K562 (cell line): ENCODE data around the gene TRIM40. TPM values are rescaled to one million over a fixed set of nuclear protein-coding genes. Genes with fewer than 3 reads are reported as not detected.

ENCODE experiments used
- ATAC-seq: fragments of 200-7000 bp; cut with Tn5 transposase; 3 replicates; pipeline ENCODE4 v1.9.1; 2020; ENCODE audit warnings: moderate library complexity
- BruUV-seq: library from RNA; stranded (reverse); fragments of 400-500 nt; replicated peaks from 2 replicates; lab custom pipeline; 2021; lab: Mats Ljungman, UMichigan
- CTCF ChIA-PET: fragments of 300-600 bp; formaldehyde crosslinking; extraction: SDS; loops from one replicate; lab custom pipeline; 2021; ENCODE audit warnings: low intra/inter-chr PET ratio; lab: Yijun Ruan, JAX
- POLR2A ChIA-PET: fragments of 300-600, 350-650 bp; sonication (Branson Sonifier 250); formaldehyde crosslinking; extraction: SDS; loops from one replicate; lab custom pipeline; 2021; ENCODE audit warnings: antibody characterized with exemption, inconsistent platforms; lab: Yijun Ruan, JAX
- DNase-seq, 4 experiments: peaks; one replicate each; pipeline versions ENCODE4 v3.0.0 to v3.0.0-alpha.2; 2011 to 2018; ENCODE audit warnings: low spot score in 3 of 4, mixed read lengths in 3 of 4; ENCODE audit errors: extremely low read depth in 1 of 4
- FAIRE-seq: peaks from 2 replicates; lab custom pipeline; 2011; peaks lifted over from hg19 to GRCh38; lab: Jason Lieb, UNC
- H2AFZ ChIP-seq: 2 replicates; pipeline ENCODE4 v1.6.0; 2011; ENCODE audit warnings: low read depth, low read length, control low read depth, inconsistent platforms
- H3K27ac ChIP-seq: fragments of 200-600 bp; 3 replicates; pipeline ENCODE4 v1.8.0; 2011; ENCODE audit warnings: low read depth, mild to moderate bottlenecking, control low read depth, inconsistent platforms, low read length, moderate library complexity, mixed read lengths; ENCODE audit errors: extremely low read depth
- H3K27me3 ChIP-seq, 2 experiments: fragments of 300-600 bp in 1 of 2; 2 replicates in 1 of 2; 3 replicates in 1 of 2; pipeline versions ENCODE4 v1.6.0 to v1.8.0; 2011; ENCODE audit warnings: inconsistent platforms in 2 of 2, low read length in 2 of 2, mild to moderate bottlenecking in 1 of 2, mixed read lengths in 1 of 2, moderate library complexity in 1 of 2; ENCODE audit not compliant: control insufficient read depth in 2 of 2, insufficient read depth in 2 of 2
- H3K36me3 ChIP-seq: fragments of 300-600 bp; 3 replicates; pipeline ENCODE4 v1.8.0; 2011; ENCODE audit warnings: mild to moderate bottlenecking, low read length, inconsistent platforms; ENCODE audit not compliant: control insufficient read depth, insufficient read depth
- H3K4me1 ChIP-seq, 2 experiments: fragments of 200-600 bp in 1 of 2; replicated peaks in 1 of 2; 2 replicates in 1 of 2; 3 replicates in 1 of 2; pipeline versions ENCODE4 v1.5.1 to v1.8.0; 2011; ENCODE audit warnings: inconsistent platforms in 2 of 2, low read length in 2 of 2, mild to moderate bottlenecking in 1 of 2, mixed read lengths in 1 of 2, moderate library complexity in 1 of 2; ENCODE audit not compliant: control insufficient read depth in 2 of 2, insufficient read depth in 2 of 2
- H3K4me2 ChIP-seq: 2 replicates; pipeline ENCODE4 v1.6.1; 2011; ENCODE audit warnings: low read length, control low read depth, inconsistent platforms, mixed read lengths; ENCODE audit not compliant: insufficient read depth
- H3K4me3 ChIP-seq: fragments of 200-600 bp; sonication (generic), shearing (Covaris generic); 2 replicates; pipeline ENCODE4 v1.5.1; 2016; ENCODE audit warnings: control low read depth, inconsistent platforms
- H3K79me2 ChIP-seq: fragments of 200-600 bp; 3 replicates; pipeline ENCODE4 v1.8.0; 2011; ENCODE audit warnings: low read length, inconsistent platforms; ENCODE audit not compliant: control insufficient read depth, insufficient read depth
- H3K9ac ChIP-seq, 2 experiments: 2 replicates each; pipeline versions ENCODE4 v1.6.0 to v1.6.1; 2011; ENCODE audit warnings: low read depth in 2 of 2, low read length in 2 of 2, control low read depth in 1 of 2, inconsistent platforms in 1 of 2, mild to moderate bottlenecking in 1 of 2, mixed read lengths in 1 of 2; ENCODE audit not compliant: insufficient read depth in 1 of 2
- H3K9me1 ChIP-seq: one replicate; pipeline ENCODE4 v1.6.0; 2011; ENCODE audit warnings: inconsistent platforms, mild to moderate bottlenecking, low read length, moderate library complexity; ENCODE audit not compliant: control insufficient read depth, insufficient read depth
- H3K9me3 ChIP-seq: replicated peaks from 2 replicates; pipeline ENCODE4 v1.5.1; 2011; ENCODE audit warnings: low read depth, low read length, inconsistent platforms; ENCODE audit not compliant: control insufficient read depth, insufficient read depth
- H4K20me1 ChIP-seq: replicated peaks from 2 replicates; pipeline ENCODE4 v1.6.1; 2011; ENCODE audit warnings: low read length, inconsistent platforms, mixed read lengths; ENCODE audit not compliant: control insufficient read depth, insufficient read depth
- CHD2 ChIP-seq: IDR thresholded peaks from 2 replicates; pipeline ENCODE4 v1.6.1; 2011; ENCODE audit warnings: low read depth, low read length
- CREM ChIP-seq: IDR thresholded peaks from 2 replicates; pipeline ENCODE4 v1.6.1; 2014; ENCODE audit warnings: antibody characterized with exemption, low read depth
- HOMEZ ChIP-seq: fragments of 250-450 bp; sonication (Bioruptor Pico); IDR thresholded peaks from 2 replicates; pipeline ENCODE4 v1.4.0; 2020; ENCODE audit warnings: mild to moderate bottlenecking, moderate library complexity
- KLF6 ChIP-seq: fragments of 250-450 bp; sonication (Bioruptor Pico); IDR thresholded peaks from 2 replicates; pipeline ENCODE4 v1.4.0; 2020; ENCODE audit warnings: mild to moderate bottlenecking, moderate library complexity, borderline replicate concordance
- NCOA4 ChIP-seq: fragments of 450-650 bp; IDR thresholded peaks from 2 replicates; pipeline ENCODE4 v1.6.1; 2018; ENCODE audit warnings: mild to moderate bottlenecking; ENCODE audit not compliant: partially characterized antibody
- NONO ChIP-seq, 2 experiments: fragments of 200-400 bp in 1 of 2; fragments of 450-650 bp in 1 of 2; formaldehyde crosslinking in 1 of 2; IDR thresholded peaks; 2 replicates each; pipeline ENCODE4 v1.6.1; 2017; ENCODE audit warnings: low read depth in 2 of 2, mild to moderate bottlenecking in 2 of 2, moderate library complexity in 2 of 2, low read length in 1 of 2
- PHTF2 ChIP-seq: fragments of 250-450 bp; sonication (Bioruptor Pico); IDR thresholded peaks from 2 replicates; pipeline ENCODE4 v1.5.0; 2021; ENCODE audit warnings: mild to moderate bottlenecking
- SMAD1 ChIP-seq: fragments of 150-350 bp; IDR thresholded peaks from 2 replicates; pipeline ENCODE4 v1.6.1; 2014; ENCODE audit warnings: low read length, low read depth; ENCODE audit not compliant: partially characterized antibody
- SMARCB1 ChIP-seq: IDR thresholded peaks from 2 replicates; pipeline ENCODE4 v1.6.1; 2011; ENCODE audit warnings: improper control_type of control experiment, low read depth; ENCODE audit not compliant: insufficient read length
- SNIP1 ChIP-seq: fragments of 450-650 bp; IDR thresholded peaks from 2 replicates; pipeline ENCODE4 v1.7.1; 2017; ENCODE audit warnings: low read depth, mild to moderate bottlenecking
- TEAD1 ChIP-seq, 2 experiments: fragments of 450-650 bp in 1 of 2; sonication (generic) in 1 of 2; formaldehyde crosslinking; IDR thresholded peaks; 2 replicates each; pipeline versions ENCODE4 v1.4.0 to v1.8.0; 2020 to 2022; ENCODE audit warnings: mild to moderate bottlenecking in 2 of 2, missing genetic modification reagents in 1 of 2
- WHSC1 ChIP-seq: IDR thresholded peaks from one replicate; pipeline ENCODE4 v1.6.1; 2012; ENCODE audit warnings: low read length, control low read depth, inconsistent platforms
- ZBTB49 ChIP-seq: sonication (generic); formaldehyde crosslinking; IDR thresholded peaks from 2 replicates; pipeline ENCODE4 v1.8.0; 2022; ENCODE audit warnings: missing genetic modification reagents, mild to moderate bottlenecking, borderline replicate concordance
- ZNF224 ChIP-seq: sonication (generic); formaldehyde crosslinking; IDR thresholded peaks from 2 replicates; pipeline ENCODE4 v1.8.0; 2022; ENCODE audit warnings: mild to moderate bottlenecking, missing genetic modification reagents
- ZNF324 ChIP-seq: fragments of 250-450 bp; sonication (Bioruptor Pico); IDR thresholded peaks from 2 replicates; pipeline ENCODE4 v1.4.0; 2020; ENCODE audit warnings: mild to moderate bottlenecking
- ZNF507 ChIP-seq: conservative IDR thresholded peaks from 2 replicates; pipeline ENCODE4 v1.6.1; 2017; ENCODE audit warnings: missing genetic modification characterization, missing compliant biosample characterization
- ZNF511 ChIP-seq: sonication (generic); formaldehyde crosslinking; IDR thresholded peaks from 2 replicates; pipeline ENCODE4 v1.8.0; 2022; ENCODE audit warnings: mild to moderate bottlenecking, missing genetic modification reagents
- WGBS: fragments of 100-300 bp; shearing (Covaris generic); methylation state at CpG from one replicate; pipeline ENCODE4 v1.1.6; 2016; ENCODE audit warnings: low coverage, mixed read lengths; ENCODE audit not compliant: insufficient coverage; ENCODE audit errors: missing lambda C conversion rate; 5-methylcytosine and 5-hydroxymethylcytosine counted together
- in situ Hi-C: fragments of 300-500 bp; cut with MboI; formaldehyde crosslinking; loops from 4 replicates; pipeline ENCODE4 v1.15.0; 2018; ENCODE audit warnings: inconsistent platforms, mixed read lengths
- intact Hi-C: fragments of 100-400 bp; cut with micrococcal nuclease; formaldehyde crosslinking; loops from 2 replicates; pipeline ENCODE4 v1.14.2; 2022
- polyA plus RNA-seq, 8 experiments: library from polyadenylated mRNA; depleted of rRNA in 4 of 8; stranded (reverse) in 5 of 8; unstranded in 3 of 8; fragments of >200 nt; fragmentation: Nextera tagmentation in 2 of 8; fragmentation: Illumina TruSeq in 1 of 8; extraction: Ambion mirVana in 2 of 8; extraction: Trizol in 1 of 8; gene quantifications; 2 replicates each; pipeline versions ENCODE4 v1.2.1 to v1.2.3, GENCODE V29; 2011 to 2014; ENCODE audit warnings: inconsistent platforms in 1 of 8, missing spikeins in 1 of 8
- total RNA-seq, 7 experiments: library from RNA; depleted of rRNA in 6 of 7; stranded (reverse); fragments of >200 nt in 6 of 7; fragmentation: Illumina TruSeq in 2 of 7; extraction: Trizol in 2 of 7; gene quantifications; 2 replicates each; pipeline versions ENCODE4 v1.2.1 to v1.2.3, GENCODE V29; 2011 to 2021; ENCODE audit warnings: low replicate concordance in 1 of 7
- TF ChIP-seq, protein P1 (sequence below): IDR thresholded peaks from 2 replicates; pipeline ENCODE4 v1.6.1; 2012; ENCODE audit warnings: low read depth, low read length, improper control_type of control experiment, borderline replicate concordance

Gene TRIM40
- total and polyA plus RNA-seq, 9 of the 15 experiments (the other 6 are each of a cell fraction or from before 2014, with no cell fraction given), result 0.04 to 0.08 TPM; not detected in 7

DNA sequence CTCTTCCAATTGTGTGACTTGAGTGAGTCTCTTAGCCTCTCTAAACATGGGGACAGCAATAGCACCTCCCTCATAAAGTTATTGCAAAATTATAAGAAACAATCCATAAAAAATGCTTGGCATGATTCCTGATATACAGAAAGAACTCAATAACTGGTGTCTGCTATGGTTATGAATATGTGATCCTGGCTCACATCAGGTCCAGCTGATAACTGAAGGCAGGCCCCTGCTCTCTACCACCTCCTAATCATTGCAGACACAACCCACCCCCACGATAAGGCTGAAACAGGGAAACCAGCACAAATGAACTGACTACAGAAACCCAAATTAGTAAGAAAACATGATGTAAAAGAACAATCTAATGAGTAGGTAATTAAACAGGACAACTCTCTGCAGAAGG, 32.8 kb downstream of the TRIM40 start:
- H2AFZ ChIP-seq, result no peak overlapping the region
- no peak overlapping the region for H3K4me2 ChIP-seq
- ChIA-PET CTCF (interaction anchor here (0.8 kb wide), 1 partner anchor 158 kb away, joined by 3 read pairs; no protein-coding TSS in a partner anchor), POLR2A (interaction anchor here (0.7 kb wide), 1 partner anchor 151 kb away, joined by 3 read pairs; no protein-coding TSS in a partner anchor)
- peaks cover 10 to 34% of the 10 kb centered on the region in 2 experiments for H3K27me3 ChIP-seq
- in situ Hi-C loops (no loop called here), intact Hi-C loops (no loop called here)
- FAIRE-seq, result no peak
- no peaks in the 10 kb centered on the region for H3K36me3 ChIP-seq
- no peak overlapping the region for H3K9ac ChIP-seq
- H3K4me1 ChIP-seq, result peaks cover 0 to 9% of the 10 kb centered on the region in 2 experiments; a peak in 3 of 5 replicates
- H3K4me3 ChIP-seq, result no peak overlapping the region
- no peaks in the 10 kb centered on the region for H3K9me1 ChIP-seq
- H3K9me3 ChIP-seq, result no peaks in the 10 kb centered on the region
- no peak overlapping the region for H3K27ac ChIP-seq
- H3K79me2 ChIP-seq, result no peaks in the 10 kb centered on the region
- ATAC-seq, result no peak
- no peak for DNase-seq
- no TSS peak for BruUV-seq
- H4K20me1 ChIP-seq, result no peaks in the 10 kb centered on the region
- 4% methylated on average over 1 of the region's 1 CpG for WGBS
- TF ChIP-seq HOMEZ (CRISPR knock-in tag), result no peak
- TF ChIP-seq KLF6, result no peak
- TF ChIP-seq SMARCB1, result no peak
- TF ChIP-seq SMAD1, result no peak
- no peak for TF ChIP-seq ZNF224 (CRISPR knock-in tag)
- TF ChIP-seq ZNF507 (tag), result no peak
- TF ChIP-seq ZNF324 (CRISPR knock-in tag), result no peak
- TF ChIP-seq SNIP1, result no peak
- no peak for TF ChIP-seq NONO (IDR thresholded peaks at IDR 0.05; ENCODE audit: low read depth in 2 of 2, low read length in 1 of 2)
- TF ChIP-seq, protein P1, sequence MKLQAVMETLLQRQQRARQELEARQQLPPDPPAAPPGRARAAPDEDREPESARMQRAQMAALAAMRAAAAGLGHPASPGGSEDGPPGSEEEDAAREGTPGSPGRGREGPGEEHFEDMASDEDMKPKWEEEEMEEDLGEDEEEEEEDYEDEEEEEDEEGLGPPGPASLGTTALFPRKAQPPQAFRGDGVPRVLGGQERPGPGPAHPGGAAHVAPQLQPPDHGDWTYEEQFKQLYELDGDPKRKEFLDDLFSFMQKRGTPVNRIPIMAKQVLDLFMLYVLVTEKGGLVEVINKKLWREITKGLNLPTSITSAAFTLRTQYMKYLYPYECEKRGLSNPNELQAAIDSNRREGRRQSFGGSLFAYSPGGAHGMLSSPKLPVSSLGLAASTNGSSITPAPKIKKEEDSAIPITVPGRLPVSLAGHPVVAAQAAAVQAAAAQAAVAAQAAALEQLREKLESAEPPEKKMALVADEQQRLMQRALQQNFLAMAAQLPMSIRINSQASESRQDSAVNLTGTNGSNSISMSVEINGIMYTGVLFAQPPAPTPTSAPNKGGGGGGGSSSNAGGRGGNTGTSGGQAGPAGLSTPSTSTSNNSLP, result no peak
- no peak for TF ChIP-seq CREM
- TF ChIP-seq WHSC1, result no peak
- no peak for TF ChIP-seq NCOA4
- TF ChIP-seq CHD2, result no peak
- TF ChIP-seq ZBTB49 (CRISPR knock-in tag), result no peak
- no peak for TF ChIP-seq ZNF511 (CRISPR knock-in tag)
- no peak for TF ChIP-seq PHTF2
- no peak for TF ChIP-seq TEAD1 (CRISPR knock-in tag; IDR thresholded peaks at IDR 0.05)
